HUES48 (cell line): ENCODE measurements around the gene MAP3K14.

ENCODE experiments used
- H3K27ac ChIP-seq: one replicate; pipeline ENCODE4 v1.7.0; 2013; ENCODE audit warnings: low read depth, low read length, inconsistent platforms
- H3K27me3 ChIP-seq: 2 replicates; pipeline ENCODE4 v1.6.1; 2013; ENCODE audit warnings: mild to moderate bottlenecking, low read length; ENCODE audit not compliant: control insufficient read depth, insufficient read depth
- H3K36me3 ChIP-seq: 2 replicates; pipeline ENCODE4 v1.6.1; 2013; ENCODE audit warnings: low read length; ENCODE audit not compliant: control insufficient read depth, insufficient read depth
- H3K4me1 ChIP-seq: 2 replicates; pipeline ENCODE4 v1.6.1; 2013; ENCODE audit warnings: mild to moderate bottlenecking, low read length; ENCODE audit not compliant: control insufficient read depth, insufficient read depth
- H3K4me3 ChIP-seq: 2 replicates; pipeline ENCODE4 v1.5.1; 2013; ENCODE audit warnings: mild to moderate bottlenecking, low read depth, low read length
- H3K9ac ChIP-seq: 2 replicates; pipeline ENCODE4 v1.6.1; 2013; ENCODE audit warnings: mild to moderate bottlenecking, low read depth, low read length, moderate library complexity
- H3K9me3 ChIP-seq: 2 replicates; pipeline ENCODE4 v1.6.1; 2013; ENCODE audit warnings: low read length; ENCODE audit not compliant: control insufficient read depth, insufficient read depth

Gene MAP3K14

DNA sequence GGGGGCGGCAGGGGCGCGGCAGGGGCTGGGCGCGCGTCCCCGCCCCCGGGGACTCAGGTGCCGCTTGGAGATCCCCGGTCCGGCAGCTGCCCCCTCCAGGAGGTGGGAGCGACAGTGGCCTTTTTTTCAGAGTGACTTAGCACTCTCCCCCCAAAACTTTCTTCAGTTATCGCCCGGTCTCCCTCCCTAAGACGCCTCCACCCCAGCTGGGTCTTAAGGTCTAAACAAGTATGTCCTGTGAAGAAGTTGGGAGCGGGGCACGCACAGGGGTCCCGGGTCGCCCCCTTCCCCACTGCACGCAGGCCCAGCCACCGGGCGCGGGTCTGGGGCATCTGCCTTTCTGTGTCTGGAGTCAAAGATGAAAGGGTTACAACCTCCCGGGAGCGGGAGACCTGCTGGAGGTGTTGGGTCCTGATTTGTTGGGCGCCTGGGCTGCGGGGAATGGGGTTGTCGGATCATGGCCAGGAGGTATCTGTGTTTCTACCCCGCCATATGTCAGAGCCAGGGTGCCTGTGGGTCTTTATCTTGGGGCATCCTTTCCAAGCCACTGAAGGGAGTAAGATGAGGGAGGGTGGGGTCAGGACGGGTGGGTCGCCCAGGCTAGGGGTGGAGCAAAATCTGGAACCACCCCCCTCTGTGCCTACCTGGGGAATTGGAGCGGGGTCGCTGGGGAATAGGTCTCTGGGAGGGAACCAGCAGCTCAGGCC lies 94.4 kb downstream of the MAP3K14 start:
- Histone ChIP-seq H3K9me3 (no peaks in the 10 kb centered on the region), H3K27me3 (peaks cover 53% of the 10 kb centered on the region), H3K27ac (no peak overlapping the region), H3K9ac (no peak overlapping the region; the same call in 1 of the 2 replicates), H3K36me3 (no peaks in the 10 kb centered on the region), H3K4me1 (0 out of 2 replicates have a peak, but pooled peaks cover 5% of the 10 kb centered on the region), H3K4me3 (peak overlapping the region; percentile 81)

DNA sequence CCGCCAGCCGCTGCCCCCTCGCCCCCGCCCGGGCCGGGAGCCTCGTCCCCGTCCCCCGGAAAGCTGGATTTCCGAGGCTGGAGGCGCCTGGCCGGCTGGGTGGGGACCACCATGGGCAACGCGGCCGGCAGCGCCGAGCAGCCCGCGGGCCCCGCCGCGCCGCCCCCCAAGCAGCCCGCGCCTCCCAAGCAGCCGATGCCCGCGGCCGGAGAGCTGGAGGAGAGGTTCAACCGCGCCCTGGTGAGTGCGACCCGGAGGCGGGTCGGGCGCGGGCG lies 94.9 kb downstream of the MAP3K14 start:
- Histone ChIP-seq H3K4me1 (0 out of 2 replicates have a peak, but pooled peaks cover 5% of the 10 kb centered on the region), H3K36me3 (no peaks in the 10 kb centered on the region), H3K4me3 (peak overlapping the region; percentile 81), H3K9ac (no peak overlapping the region), H3K27me3 (peaks cover 53% of the 10 kb centered on the region), H3K27ac (no peak overlapping the region), H3K9me3 (no peaks in the 10 kb centered on the region)

DNA sequence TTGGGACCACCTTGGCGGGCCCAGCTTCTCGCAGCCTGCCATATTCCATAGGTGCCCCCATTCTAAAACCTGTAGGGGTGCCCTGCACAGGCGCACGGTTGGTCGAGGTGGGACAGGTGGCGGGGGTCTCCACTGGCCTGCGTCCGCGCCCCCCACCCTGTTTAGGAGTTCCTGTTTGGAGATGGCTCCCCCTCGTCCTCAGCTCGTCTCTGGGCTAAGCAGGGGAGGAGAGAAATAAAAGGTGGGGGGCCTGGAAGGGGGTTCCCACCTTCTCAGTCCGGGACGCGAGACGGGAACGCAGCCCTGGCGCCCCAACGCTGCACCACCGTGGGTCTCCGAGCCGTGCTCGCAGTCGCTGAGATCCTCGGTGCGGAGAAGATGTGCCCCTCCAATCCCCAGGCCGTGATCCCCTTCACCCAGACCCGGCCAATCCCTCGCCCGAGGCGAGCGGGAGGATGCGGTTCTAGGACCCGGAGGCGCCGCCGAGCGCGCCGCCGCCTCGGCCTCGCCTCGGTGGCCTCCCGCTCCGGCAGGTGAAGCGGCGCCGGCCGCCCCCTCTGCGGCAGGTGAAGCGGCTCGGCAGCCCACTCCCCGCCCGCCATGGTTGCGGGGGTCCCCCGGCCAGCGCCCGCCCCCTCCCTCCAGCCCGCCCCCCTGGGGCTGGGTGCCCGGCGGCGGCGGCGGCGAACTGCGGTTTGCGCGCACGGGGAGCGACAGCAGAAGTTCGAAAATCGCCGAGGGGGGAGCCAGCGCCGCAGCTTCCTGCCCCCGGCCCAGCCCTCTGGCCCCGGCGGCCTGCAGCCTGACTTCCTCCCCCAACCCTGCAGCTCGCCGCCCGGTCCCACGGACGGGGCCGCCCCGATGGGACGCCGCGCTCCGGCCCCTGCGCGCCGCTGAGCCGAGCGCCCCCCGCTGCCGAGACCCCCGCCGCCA lies 95.5 kb downstream of the MAP3K14 start, which contains the start of gene FMNL1:
TSS of gene FMNL1 (plus strand) at position 805 of the 933 bp plus-strand sequence. CDS start 240 bp downstream, outside the sequence.
- Histone ChIP-seq H3K27me3 (peaks cover 53% of the 10 kb centered on the region), H3K36me3 (no peaks in the 10 kb centered on the region), H3K27ac (no peak within 1 kb of the TSS), H3K4me1 (0 out of 2 replicates have a peak, but pooled peaks cover 5% of the 10 kb centered on the region), H3K9me3 (no peaks in the 10 kb centered on the region), H3K4me3 (peak within 1 kb of the TSS; percentile 81), H3K9ac (no peak within 1 kb of the TSS; the same call in 1 of the 2 replicates)

DNA sequence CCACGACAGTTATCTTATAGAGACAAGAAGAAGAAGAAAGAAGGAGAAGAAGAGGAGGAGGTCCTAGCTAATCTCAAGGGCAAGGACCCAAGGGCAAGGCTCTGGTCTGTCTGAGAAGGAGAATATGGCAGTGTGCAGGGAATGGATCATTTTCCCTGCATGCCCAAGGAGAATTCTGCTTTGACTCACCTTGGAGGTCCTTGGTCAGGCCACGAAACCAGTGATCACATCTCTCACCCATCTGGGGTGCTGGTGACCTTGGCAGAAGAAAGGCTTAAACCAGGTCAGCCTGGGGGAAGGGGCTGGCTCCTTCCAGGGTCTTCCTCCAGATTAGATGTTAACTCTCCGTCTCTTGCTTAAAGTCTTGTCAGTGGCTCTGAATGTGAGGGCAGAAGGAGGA lies 96.7 kb downstream of the MAP3K14 start:
- H3K4me1 ChIP-seq = no peaks in the 10 kb centered on the region
- H3K9me3 ChIP-seq = no peaks in the 10 kb centered on the region
- peaks cover 50% of the 10 kb centered on the region for H3K27me3 ChIP-seq
- no peak overlapping the region for H3K9ac ChIP-seq
- no peak overlapping the region for H3K4me3 ChIP-seq
- H3K27ac ChIP-seq = no peak overlapping the region
- H3K36me3 ChIP-seq = no peaks in the 10 kb centered on the region

DNA sequence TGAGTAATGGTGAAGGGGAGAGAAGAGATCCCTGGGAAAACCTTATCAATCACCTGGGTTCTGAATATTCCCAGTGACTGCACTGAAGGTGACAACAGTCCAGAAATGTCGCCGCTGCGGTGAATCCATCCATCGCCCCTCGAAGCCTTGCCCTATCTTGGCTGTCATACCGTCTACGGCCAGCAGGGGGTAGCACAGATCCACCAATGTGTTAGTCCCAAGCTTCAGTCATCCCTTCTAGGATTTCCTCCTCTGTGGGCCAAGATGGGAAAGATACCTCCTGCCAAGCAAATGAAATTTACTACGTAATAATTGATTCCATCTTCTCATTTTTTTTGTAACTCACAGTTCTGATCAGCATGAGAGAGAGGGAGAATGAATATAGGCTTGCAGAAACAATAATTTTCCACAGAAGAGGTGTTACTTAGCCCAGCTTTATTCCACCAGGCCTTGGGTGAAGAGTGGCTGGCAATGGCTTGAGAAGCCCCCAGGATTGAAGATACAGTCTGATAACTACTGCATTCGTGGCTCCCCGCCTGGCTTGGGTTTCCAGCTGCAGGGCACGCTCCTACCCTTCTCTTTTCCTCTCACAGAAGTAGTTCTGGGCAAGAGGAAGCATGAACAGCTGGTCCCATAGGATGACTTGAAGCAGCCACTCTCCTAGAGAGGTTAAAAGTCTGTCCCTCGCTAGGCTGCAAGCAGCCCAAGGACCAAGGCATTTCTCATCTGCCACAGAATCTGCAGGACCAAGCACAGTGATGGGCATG lies 97.7 kb downstream of the MAP3K14 start:
- no peak overlapping the region for H3K27ac ChIP-seq
- H3K4me1 ChIP-seq = no peaks in the 10 kb centered on the region
- no peak overlapping the region for H3K4me3 ChIP-seq
- H3K27me3 ChIP-seq = peaks cover 43% of the 10 kb centered on the region
- no peaks in the 10 kb centered on the region for H3K36me3 ChIP-seq
- H3K9ac ChIP-seq = no peak overlapping the region
- no peaks in the 10 kb centered on the region for H3K9me3 ChIP-seq
